GM13977 (cell line): ENCODE results near the gene AFM.

Experiments
- DNase-seq: peaks from one replicate; pipeline ENCODE4 v3.0.0; 2012; ENCODE audit warnings: low spot score
- CTCF ChIP-seq: IDR thresholded peaks from 2 replicates; pipeline ENCODE4 v1.5.1; 2012; ENCODE audit warnings: mild to moderate bottlenecking, control low read depth; ENCODE audit not compliant: insufficient read depth; ENCODE audit errors: extremely low read depth, missing control alignments
- in situ Hi-C: fragments of 300-500 bp; cut with MboI; formaldehyde crosslinking; loops from one replicate; pipeline ENCODE4 v1.12.0; 2022; ENCODE audit warnings: low sequenced_read_pairs, low pct_unique_long_range_greater_than_20kb, mixed read lengths, inconsistent platforms; ENCODE audit not compliant: unreplicated experiment

The AFM gene

DNA sequence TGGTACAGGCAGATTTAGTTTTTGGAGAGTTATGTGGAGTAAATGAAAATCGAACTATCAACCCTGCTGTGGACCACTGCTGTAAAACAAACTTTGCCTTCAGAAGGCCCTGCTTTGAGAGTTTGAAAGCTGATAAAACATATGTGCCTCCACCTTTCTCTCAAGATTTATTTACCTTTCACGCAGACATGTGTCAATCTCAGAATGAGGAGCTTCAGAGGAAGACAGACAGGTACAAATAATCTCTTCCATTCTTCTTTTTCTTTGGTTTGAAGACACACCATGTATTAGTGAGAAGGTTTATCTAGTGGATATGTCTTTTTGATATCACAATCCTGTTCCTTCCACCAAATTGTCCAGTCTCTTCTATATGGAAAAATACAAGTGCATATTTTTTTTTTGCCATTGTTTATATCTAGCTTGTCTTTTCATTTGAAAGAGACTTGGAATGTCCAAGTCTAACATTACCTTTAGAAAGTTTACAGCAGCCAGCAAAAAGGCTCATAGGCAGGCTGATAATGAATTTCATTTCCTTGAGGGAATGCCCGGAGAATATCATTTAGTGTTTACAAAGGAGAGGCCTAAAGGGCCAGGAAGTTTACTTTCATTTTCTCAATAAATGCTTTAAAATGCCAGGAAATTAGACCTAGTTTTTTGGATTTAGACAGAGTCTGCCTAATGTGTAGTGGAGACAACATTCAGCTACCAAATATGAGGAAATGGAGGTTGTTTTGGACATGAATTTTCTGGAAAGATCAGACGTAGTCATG, 18.6 kb downstream of the AFM start:
- no peak for TF ChIP-seq CTCF
- DNase-seq: no peak
- in situ Hi-C loops: no loop called here

GRCh38 chr4:73501664-73502265, 20.2 kb downstream of the AFM start:
- in situ Hi-C loops: no loop called here
- DNase-seq: no peak
- TF ChIP-seq CTCF: no peak

DNA sequence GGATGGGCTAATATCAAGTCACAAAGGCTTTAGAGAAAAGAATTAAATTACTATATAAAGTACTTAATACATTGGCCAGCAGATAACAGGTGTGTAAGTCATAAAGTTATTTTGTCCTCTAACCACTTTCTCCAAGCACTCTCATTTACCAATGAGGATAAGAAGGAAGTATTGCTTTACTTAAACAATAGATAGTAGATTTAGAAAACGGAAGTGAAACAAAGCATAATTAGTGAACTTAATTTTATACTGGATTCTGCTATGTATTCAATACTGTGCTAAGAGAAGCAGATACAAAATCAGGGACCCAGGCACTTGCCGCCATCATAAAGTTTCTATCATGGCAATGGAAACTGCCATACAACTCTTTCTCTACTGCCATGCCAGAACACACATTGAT, 24.0 kb downstream of the AFM start:
- no peak for DNase-seq

DNA sequence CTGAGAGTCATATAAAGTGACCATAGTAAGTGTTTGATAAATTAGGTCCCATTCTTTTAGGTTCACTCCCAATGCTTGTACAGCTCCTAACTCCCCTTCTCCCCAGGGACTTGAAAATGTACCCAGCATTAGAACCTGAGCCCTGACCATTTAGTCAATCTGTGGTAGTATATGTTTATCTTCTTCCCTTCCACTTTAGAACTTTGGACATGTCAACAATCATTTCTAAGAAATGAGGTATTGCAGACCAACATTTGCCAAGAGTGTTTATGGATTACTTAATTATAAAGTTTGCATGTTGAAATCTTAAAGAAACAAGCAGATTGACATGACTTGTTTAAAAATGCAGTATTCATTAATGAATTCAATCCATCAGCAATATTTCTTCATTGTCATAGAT, 26.0 kb downstream of the AFM start:
- TF ChIP-seq CTCF: no peak
- DNase-seq: no peak
- in situ Hi-C loops: no loop called here

More for the DNA sequence above, 24.0 kb downstream of the AFM start:
- TF ChIP-seq CTCF: no peak
- in situ Hi-C loops: no loop called here

GRCh38 chr4:73508651-73509050, 27.1 kb downstream of the AFM start:
- DNase-seq: no peak
- no peak for TF ChIP-seq CTCF
- in situ Hi-C loops: no loop called here

DNA sequence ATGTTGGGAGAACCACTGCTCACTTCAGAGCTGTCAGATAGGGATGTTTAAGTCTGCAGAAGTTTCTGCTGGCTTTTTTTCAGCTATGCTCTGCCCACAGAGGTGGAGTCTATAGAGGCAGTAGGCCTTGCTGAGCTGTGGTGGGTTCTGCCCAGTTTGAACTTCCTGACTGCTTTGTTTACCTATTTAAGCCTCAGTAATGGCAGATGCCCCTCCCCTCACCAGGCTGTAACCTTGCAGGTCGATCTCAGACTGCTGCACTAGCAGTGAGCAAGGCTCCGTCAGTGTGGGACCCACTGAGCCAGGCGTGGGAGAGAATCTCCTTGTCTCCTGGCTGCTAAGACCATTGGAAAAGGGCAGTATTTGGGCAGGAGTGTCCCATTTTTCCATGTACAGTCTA, 36.8 kb downstream of the AFM start:
- no peak for DNase-seq
- no peak for TF ChIP-seq CTCF
- in situ Hi-C loops: no loop called here
